ENCODE measurements around the gene ITGB1BP1. TPM values are rescaled to one million over a fixed set of nuclear protein-coding genes. Genes with fewer than 3 reads are reported as not detected.
A peak's percentile ranks its signal among the peaks of the same experiment; 100 is the strongest.

ITGB1BP1 gene
- total RNA-seq, 2 experiments from 2014 or later: 93.9 to 104 TPM

GRCh38 chr2:9445089-9445488 lies 21.8 kb upstream of the ITGB1BP1 start:
- no peaks in the 10 kb centered on the region for H3K9me3 Mint-ChIP-seq
- H3K27ac Mint-ChIP-seq: peak overlapping the region; percentile 63
- ChIA-PET CTCF (interaction anchor here (0.6 to 1.5 kb wide), 2 partner anchors 13 to 54 kb away, joined by 3 read pairs; no protein-coding TSS in a partner anchor), POLR2A (no interaction called here)
- H3K4me3 Mint-ChIP-seq: no peak overlapping the region
- no peak for DNase-seq
- H3K4me1 Mint-ChIP-seq: peaks cover 9% of the 10 kb centered on the region
- H3K27me3 Mint-ChIP-seq: no peaks in the 10 kb centered on the region
- H3K36me3 Mint-ChIP-seq (ENCODE audit: low read depth): peaks cover 43% of the 10 kb centered on the region

GRCh38 chr2:9443526-9443925 lies 20.2 kb upstream of the ITGB1BP1 start:
- DNase-seq: no peak
- H3K9me3 Mint-ChIP-seq: no peaks in the 10 kb centered on the region
- no peak overlapping the region for H3K4me3 Mint-ChIP-seq

GRCh38 chr2:9441556-9441955 lies 18.2 kb upstream of the ITGB1BP1 start:
- no peak for DNase-seq
- Mint-ChIP-seq H3K9me3 (no peaks in the 10 kb centered on the region), H3K4me3 (no peak overlapping the region), H3K36me3 (ENCODE audit: low read depth) (peaks cover 55% of the 10 kb centered on the region), H3K27me3 (no peaks in the 10 kb centered on the region), H3K4me1 (peaks cover 9% of the 10 kb centered on the region), H3K27ac (no peak overlapping the region)
- CTCF ChIA-PET: interaction anchor here (1.5 kb wide), 1 partner anchor 32 kb away, joined by 5 read pairs; no protein-coding TSS in a partner anchor
- POLR2A ChIA-PET: no interaction called here

More at GRCh38 chr2:9443526-9443925, 20.2 kb upstream of the ITGB1BP1 start:
- Mint-ChIP-seq H3K27me3 (no peaks in the 10 kb centered on the region), H3K36me3 (ENCODE audit: low read depth) (peaks cover 43% of the 10 kb centered on the region), H3K27ac (no peak overlapping the region), H3K4me1 (peaks cover 9% of the 10 kb centered on the region)
- CTCF ChIA-PET: interaction anchor here (0.7 kb wide), 1 partner anchor 540 kb away, joined by 3 read pairs; no protein-coding TSS in a partner anchor
- POLR2A ChIA-PET: no interaction called here

- Mint-ChIP-seq H3K27me3 (no peaks in the 10 kb centered on the region), H3K4me1 (peaks cover 4% of the 10 kb centered on the region), H3K4me3 (no peak overlapping the region), H3K9me3 (no peaks in the 10 kb centered on the region), H3K27ac (no peak overlapping the region), H3K36me3 (ENCODE audit: low read depth) (peaks cover 53% of the 10 kb centered on the region)
- no peak for DNase-seq
- CTCF ChIA-PET: no interaction called here
- POLR2A ChIA-PET: no interaction called here
These were observed 16.9 kb upstream of the ITGB1BP1 start for GRCh38 chr2:9440058-9440727.

GRCh38 chr2:9439536-9439935 lies 16.2 kb upstream of the ITGB1BP1 start:
- H3K27ac Mint-ChIP-seq: no peak overlapping the region
- ChIA-PET CTCF (no interaction called here), POLR2A (no interaction called here)
- no peak for DNase-seq
- H3K4me1 Mint-ChIP-seq: no peaks in the 10 kb centered on the region
- H3K4me3 Mint-ChIP-seq: no peak overlapping the region
- no peaks in the 10 kb centered on the region for H3K27me3 Mint-ChIP-seq
- no peaks in the 10 kb centered on the region for H3K9me3 Mint-ChIP-seq
- peaks cover 53% of the 10 kb centered on the region for H3K36me3 Mint-ChIP-seq (ENCODE audit: low read depth)

GRCh38 chr2:9434489-9434888 lies 11.2 kb upstream of the ITGB1BP1 start:
- H3K9me3 Mint-ChIP-seq: no peaks in the 10 kb centered on the region
- H3K4me1 Mint-ChIP-seq: peaks cover 11% of the 10 kb centered on the region
- H3K4me3 Mint-ChIP-seq: no peak overlapping the region
- CTCF ChIA-PET: interaction anchor here (0.9 to 1.2 kb wide), 2 partner anchors 12 to 16 kb away, joined by 3 read pairs; no protein-coding TSS in a partner anchor
- no peak for DNase-seq
- POLR2A ChIA-PET: interaction anchor here (0.8 kb wide), 1 partner anchor 691 kb away, joined by 8 read pairs; no protein-coding TSS in a partner anchor
- no peak overlapping the region for H3K27ac Mint-ChIP-seq
- no peaks in the 10 kb centered on the region for H3K27me3 Mint-ChIP-seq
- peaks cover 66% of the 10 kb centered on the region for H3K36me3 Mint-ChIP-seq (ENCODE audit: low read depth)

- Mint-ChIP-seq H3K4me1 (peaks cover 14% of the 10 kb centered on the region), H3K36me3 (ENCODE audit: low read depth) (peaks cover 45% of the 10 kb centered on the region), H3K27me3 (no peaks in the 10 kb centered on the region), H3K4me3 (no peak overlapping the region), H3K27ac (no peak overlapping the region), H3K9me3 (no peaks in the 10 kb centered on the region)
- CTCF ChIA-PET: interaction anchor here (0.9 kb wide), 1 partner anchor 15 kb away, joined by 3 read pairs; no protein-coding TSS in a partner anchor
- POLR2A ChIA-PET: no interaction called here
- DNase-seq: no peak
These were observed 7.3 kb upstream of the ITGB1BP1 start for GRCh38 chr2:9430316-9431293.

GRCh38 chr2:9428965-9429577 lies 5.7 kb upstream of the ITGB1BP1 start:
- Mint-ChIP-seq H3K27me3 (no peaks in the 10 kb centered on the region), H3K27ac (no peak overlapping the region), H3K4me1 (peaks cover 14% of the 10 kb centered on the region), H3K4me3 (no peak overlapping the region), H3K36me3 (ENCODE audit: low read depth) (peaks cover 39% of the 10 kb centered on the region), H3K9me3 (no peaks in the 10 kb centered on the region)
- ChIA-PET CTCF (interaction anchor here (0.8 to 1.1 kb wide), 3 partner anchors 9 to 17 kb away, joined by 3 read pairs; no protein-coding TSS in a partner anchor), POLR2A (no interaction called here)
- DNase-seq: no peak

- ChIA-PET POLR2A (interaction anchor here (0.6 kb wide), 1 partner anchor 1121 kb away, joined by 4 read pairs; no protein-coding TSS in a partner anchor), CTCF (interaction anchor here (0.6 to 0.7 kb wide), 3 partner anchors 48 to 917 kb away, joined by 3 read pairs; no protein-coding TSS in a partner anchor)
- H3K27ac Mint-ChIP-seq: no peak overlapping the region
- H3K4me3 Mint-ChIP-seq: no peak overlapping the region
- H3K4me1 Mint-ChIP-seq: peaks cover 26% of the 10 kb centered on the region
- H3K36me3 Mint-ChIP-seq (ENCODE audit: low read depth): peaks cover 23% of the 10 kb centered on the region
- no peak for DNase-seq
- no peaks in the 10 kb centered on the region for H3K9me3 Mint-ChIP-seq
- H3K27me3 Mint-ChIP-seq: no peaks in the 10 kb centered on the region
These were observed 1.3 kb upstream of the ITGB1BP1 start for GRCh38 chr2:9424447-9425164.

- Mint-ChIP-seq H3K27me3 (no peaks in the 10 kb centered on the region), H3K36me3 (ENCODE audit: low read depth) (peaks cover 22% of the 10 kb centered on the region), H3K27ac (no peak overlapping the region), H3K4me1 (peaks cover 30% of the 10 kb centered on the region), H3K4me3 (no peak overlapping the region), H3K9me3 (no peaks in the 10 kb centered on the region)
- peak; percentile 39 for DNase-seq
- ChIA-PET POLR2A (interaction anchor here (0.6 kb wide), 1 partner anchor 359 kb away, joined by 3 read pairs; no protein-coding TSS in a partner anchor), CTCF (interaction anchor here (0.6 to 0.7 kb wide), 3 partner anchors 49 to 918 kb away, joined by 3 read pairs; no protein-coding TSS in a partner anchor)
These were observed 569 bp upstream of the ITGB1BP1 start for GRCh38 chr2:9423922-9424272.

- Mint-ChIP-seq H3K27ac (no peak overlapping the region), H3K27me3 (no peaks in the 10 kb centered on the region), H3K4me1 (peaks cover 37% of the 10 kb centered on the region), H3K9me3 (no peaks in the 10 kb centered on the region), H3K36me3 (ENCODE audit: low read depth) (peaks cover 31% of the 10 kb centered on the region), H3K4me3 (no peak overlapping the region)
- peak; percentile 58 for DNase-seq
- ChIA-PET CTCF (interaction anchor here (1.0 to 1.3 kb wide), 3 partner anchors 9 to 11 kb away, joined by 3 to 6 read pairs (median 4); no protein-coding TSS in a partner anchor), POLR2A (interaction anchor here (0.7 kb wide), 1 partner anchor 9 kb away, joined by 3 read pairs; no protein-coding TSS in a partner anchor)
These were observed 818 bp downstream of the ITGB1BP1 start for GRCh38 chr2:9422321-9423099.
